Thoracic aorta (tissue), 2 donors: ENCODE results near the gene CHST11. TPM values are rescaled to one million over a fixed set of nuclear protein-coding genes. Genes with fewer than 3 reads are reported as not detected.
A peak's percentile ranks its signal among the peaks of the same experiment; 100 is the strongest.

ENCODE experiments used
- ATAC-seq: fragments of 150-250 bp; one replicate; pipeline ENCODE4 v1.8.0; 2017; ENCODE audit warnings: low read depth; ENCODE audit not compliant: insufficient number of reproducible peaks, low FRiP score
- DNase-seq: peaks from one replicate; pipeline ENCODE4 v3.0.0-alpha.2; 2020; ENCODE audit warnings: low spot score
- H3K27ac ChIP-seq, 2 donors: fragments of 200-600 bp; sonication (generic); 1 replicate in 1 of 2; 2 replicates in 1 of 2; pipeline ENCODE4 v1.5.1; 2016; ENCODE audit warnings: mild to moderate bottlenecking in 2 of 2, moderate library complexity in 2 of 2
- H3K27me3 ChIP-seq: fragments of 200-600 bp; sonication (generic); replicated peaks from 2 replicates; pipeline ENCODE4 v1.6.0; 2016; ENCODE audit warnings: mild to moderate bottlenecking; ENCODE audit not compliant: insufficient read depth
- H3K36me3 ChIP-seq: fragments of 200-600 bp; sonication (generic); one replicate; pipeline ENCODE4 v1.5.1; 2016
- H3K4me1 ChIP-seq, 2 donors: fragments of 200-600 bp; sonication (generic); 1 replicate in 1 of 2; 2 replicates in 1 of 2; pipeline versions ENCODE4 v1.5.1 to v1.6.0; 2016; ENCODE audit warnings: low read depth in 2 of 2, mild to moderate bottlenecking in 1 of 2; ENCODE audit not compliant: control insufficient read depth in 1 of 2
- H3K4me3 ChIP-seq: fragments of 200-600 bp; sonication (generic); 2 replicates; pipeline ENCODE4 v1.5.1; 2016; ENCODE audit warnings: mild to moderate bottlenecking
- H3K9me3 ChIP-seq: fragments of 200-600 bp; sonication (generic); 2 replicates; pipeline ENCODE4 v1.5.1; 2016
- total RNA-seq, 2 donors: library from RNA; depleted of rRNA; stranded (reverse); fragments of >200 nt; gene quantifications; one replicate each; pipeline versions ENCODE4 v1.1.0 to v1.2.3, GENCODE V29; 2016
- TF ChIP-seq, protein P1 (sequence below): fragments of 200-600 bp; sonication (generic); IDR thresholded peaks from one replicate; pipeline ENCODE4 v1.5.1; 2019; ENCODE audit warnings: antibody characterized with exemption

The CHST11 gene
- total RNA-seq, 2 donors from 2014 or later = 41.9 to 79.3 TPM

DNA sequence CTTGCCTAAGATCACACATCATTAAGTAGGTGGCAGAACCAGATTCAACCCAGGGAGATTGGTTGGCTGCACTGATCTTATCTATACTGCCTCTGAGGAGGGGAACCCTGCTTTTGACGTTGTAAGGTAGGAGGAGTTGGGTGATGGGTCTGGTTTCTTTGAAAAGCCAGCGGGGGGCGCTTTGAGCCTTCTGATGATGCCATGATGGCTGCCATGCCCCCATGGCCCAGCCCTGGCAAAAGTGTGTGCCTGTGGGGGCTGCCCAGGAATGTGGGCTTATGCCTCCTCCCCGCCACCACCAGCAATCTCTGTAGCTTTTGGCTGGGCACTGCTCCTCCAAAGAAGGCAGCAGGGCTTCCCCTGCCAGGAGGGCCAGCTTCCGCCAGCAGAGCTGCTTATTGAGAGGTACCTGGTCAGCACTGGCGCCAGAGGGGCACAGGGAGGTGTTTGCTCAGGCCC lies 277.0 kb downstream of the CHST11 start:
- H3K27me3 ChIP-seq = no peaks in the 10 kb centered on the region
- no peaks in the 10 kb centered on the region for H3K36me3 ChIP-seq
- DNase-seq (no peak), ATAC-seq (no peak)
- H3K9me3 ChIP-seq = no peaks in the 10 kb centered on the region
- peak overlapping the region in 1 of 2 donors; percentile 54 for H3K27ac ChIP-seq
- H3K4me3 ChIP-seq = no peak overlapping the region
- H3K4me1 ChIP-seq = peaks cover 36 to 62% of the 10 kb centered on the region in 2 donors
- TF ChIP-seq, protein P1, sequence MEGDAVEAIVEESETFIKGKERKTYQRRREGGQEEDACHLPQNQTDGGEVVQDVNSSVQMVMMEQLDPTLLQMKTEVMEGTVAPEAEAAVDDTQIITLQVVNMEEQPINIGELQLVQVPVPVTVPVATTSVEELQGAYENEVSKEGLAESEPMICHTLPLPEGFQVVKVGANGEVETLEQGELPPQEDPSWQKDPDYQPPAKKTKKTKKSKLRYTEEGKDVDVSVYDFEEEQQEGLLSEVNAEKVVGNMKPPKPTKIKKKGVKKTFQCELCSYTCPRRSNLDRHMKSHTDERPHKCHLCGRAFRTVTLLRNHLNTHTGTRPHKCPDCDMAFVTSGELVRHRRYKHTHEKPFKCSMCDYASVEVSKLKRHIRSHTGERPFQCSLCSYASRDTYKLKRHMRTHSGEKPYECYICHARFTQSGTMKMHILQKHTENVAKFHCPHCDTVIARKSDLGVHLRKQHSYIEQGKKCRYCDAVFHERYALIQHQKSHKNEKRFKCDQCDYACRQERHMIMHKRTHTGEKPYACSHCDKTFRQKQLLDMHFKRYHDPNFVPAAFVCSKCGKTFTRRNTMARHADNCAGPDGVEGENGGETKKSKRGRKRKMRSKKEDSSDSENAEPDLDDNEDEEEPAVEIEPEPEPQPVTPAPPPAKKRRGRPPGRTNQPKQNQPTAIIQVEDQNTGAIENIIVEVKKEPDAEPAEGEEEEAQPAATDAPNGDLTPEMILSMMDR = peak; percentile 41

DNA sequence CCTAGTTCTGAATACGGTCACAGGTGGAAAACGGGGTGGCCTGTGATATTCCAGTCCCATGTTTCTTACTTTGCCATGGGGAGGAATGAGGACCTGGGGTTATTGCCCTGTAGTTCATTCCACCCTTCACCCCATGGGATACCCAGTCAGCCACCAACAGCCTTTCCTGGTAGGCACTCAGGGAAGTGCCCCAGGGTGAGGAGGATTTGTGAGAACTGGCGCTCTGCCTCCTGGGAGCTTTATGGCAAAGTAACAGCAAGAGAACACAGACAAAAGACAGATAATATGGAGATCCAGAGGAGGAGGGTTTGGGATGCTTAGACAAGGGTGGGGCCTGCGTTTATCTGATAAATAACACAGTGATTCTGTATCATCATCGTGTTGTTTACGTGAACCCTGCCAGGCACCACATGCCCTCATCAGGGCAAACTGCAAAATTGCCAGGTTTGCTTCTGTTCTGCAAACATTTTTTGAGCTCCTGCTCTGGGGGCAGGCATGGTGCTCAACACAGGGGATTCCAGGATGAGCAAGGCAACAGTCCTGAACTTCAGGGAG lies 277.9 kb downstream of the CHST11 start:
- TF ChIP-seq, protein P1 = no peak
- no peak for ATAC-seq
- H3K4me3 ChIP-seq = no peak overlapping the region

DNA sequence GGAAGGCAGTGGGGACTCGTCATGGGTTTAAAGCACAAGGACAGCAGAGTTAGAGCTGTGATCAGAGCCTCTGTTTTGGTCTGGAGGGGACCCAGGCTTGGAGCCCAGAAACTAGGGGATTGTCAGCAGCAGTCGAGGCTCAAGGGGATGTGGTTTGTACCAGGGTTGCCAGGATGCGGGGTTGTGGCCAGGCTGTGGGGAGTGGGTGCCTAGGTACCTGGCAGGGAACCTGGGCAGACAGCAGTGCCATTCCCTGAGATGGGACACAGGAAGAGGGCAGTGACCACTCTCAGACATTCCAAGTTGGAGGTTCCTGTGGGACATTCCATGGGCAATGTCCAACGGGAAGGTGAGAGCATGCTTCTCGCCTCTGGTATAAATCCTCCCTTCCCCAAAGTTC lies 279.1 kb downstream of the CHST11 start:
- Histone ChIP-seq H3K4me3 (no peak overlapping the region), H3K27ac (peak overlapping the region; percentile 30 to 50), H3K36me3 (no peaks in the 10 kb centered on the region), H3K9me3 (no peaks in the 10 kb centered on the region), H3K27me3 (no peaks in the 10 kb centered on the region), H3K4me1 (peaks cover 36 to 71% of the 10 kb centered on the region in 2 donors)
- TF ChIP-seq, protein P1 = no peak
- ATAC-seq (no peak), DNase-seq (no peak)

More for the DNA sequence above, 277.9 kb downstream of the CHST11 start:
- Histone ChIP-seq H3K27me3 (no peaks in the 10 kb centered on the region), H3K4me1 (peaks cover 36 to 67% of the 10 kb centered on the region in 2 donors), H3K9me3 (no peaks in the 10 kb centered on the region), H3K36me3 (no peaks in the 10 kb centered on the region), H3K27ac (peak overlapping the region; percentile 25 to 54)
- no peak for DNase-seq

DNA sequence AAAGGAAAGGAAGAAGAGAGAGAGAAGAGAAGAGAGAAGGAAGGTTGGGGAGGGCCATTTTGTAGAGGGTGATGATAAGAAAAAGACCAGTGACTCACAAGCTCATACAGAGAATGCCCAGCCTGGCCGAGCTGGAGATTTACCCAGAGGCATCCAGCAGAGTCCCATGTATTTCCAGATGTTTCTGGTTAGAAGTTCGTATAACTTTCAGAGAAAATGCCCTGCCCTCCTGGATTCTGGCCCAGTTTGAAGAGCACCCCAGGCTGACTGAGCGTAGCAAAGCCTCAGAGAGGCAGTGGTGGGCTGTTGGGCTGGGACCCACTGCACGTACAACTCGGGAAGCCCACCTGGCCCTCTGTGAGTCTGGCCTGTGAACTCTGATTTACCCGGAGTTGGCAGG lies 279.6 kb downstream of the CHST11 start:
- ATAC-seq (no peak), DNase-seq (no peak)
- TF ChIP-seq, protein P1 = no peak
- peak overlapping the region; percentile 30 to 50 for H3K27ac ChIP-seq
- H3K4me1 ChIP-seq = peaks cover 36 to 76% of the 10 kb centered on the region in 2 donors
- no peaks in the 10 kb centered on the region for H3K36me3 ChIP-seq
- no peak overlapping the region for H3K4me3 ChIP-seq
- H3K9me3 ChIP-seq = no peaks in the 10 kb centered on the region
- no peaks in the 10 kb centered on the region for H3K27me3 ChIP-seq

DNA sequence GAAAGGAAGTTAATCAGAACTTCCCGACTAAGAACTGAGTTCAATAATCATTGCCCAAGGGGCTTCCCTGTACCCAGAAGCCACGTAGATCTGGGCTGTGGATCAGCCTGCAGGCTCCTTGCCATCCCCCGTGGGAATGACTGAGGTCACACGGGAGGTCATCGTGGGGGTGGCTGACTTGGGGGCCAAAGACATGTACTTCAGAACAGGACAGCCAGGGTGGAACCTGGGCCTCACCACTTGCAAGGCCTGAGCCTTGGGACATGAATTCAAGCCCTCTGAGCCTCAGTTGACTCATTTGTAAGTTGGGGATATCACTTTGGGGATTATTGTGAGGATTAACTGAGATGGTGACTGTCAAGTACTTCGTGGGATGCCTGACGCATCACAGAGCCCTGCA lies 280.4 kb downstream of the CHST11 start:
- TF ChIP-seq, protein P1 = no peak
- ATAC-seq (no peak), DNase-seq (no peak)
- Histone ChIP-seq H3K27me3 (no peaks in the 10 kb centered on the region), H3K27ac (peak overlapping the region; percentile 3 to 13), H3K4me3 (no peak overlapping the region), H3K36me3 (no peaks in the 10 kb centered on the region), H3K4me1 (peaks cover 38 to 84% of the 10 kb centered on the region in 2 donors), H3K9me3 (no peaks in the 10 kb centered on the region)
